ENCODE data around the gene SYNGR1.
"Not testable (repeated sequence)": the region's sequence is repeated elsewhere in the genome, so short reads cannot be mapped to it uniquely, and the experiment has no call there.

- TF ChIP-seq POLR2AphosphoS5 (IDR thresholded peaks at IDR 0.05; ENCODE audit: low read depth, low read length); CTCF (IDR thresholded peaks at IDR 0.05): not testable (repeated sequence)
These were observed 7.6 kb downstream of the SYNGR1 start for GRCh38 chr22:39357110-39358108.
